ENCODE results near the gene SH2B3. TPM values are rescaled to one million over a fixed set of nuclear protein-coding genes. Genes with fewer than 3 reads are reported as not detected.

SH2B3 gene
- total and polyA plus RNA-seq, 2 donors (not counting 3 experiments of a cell fraction or from before 2014, with no cell fraction given), result 63.1 to 97.9 TPM

- no peak overlapping the region for H3K4me2 ChIP-seq (ENCODE audit: insufficient read depth, low read length)
- no peak overlapping the region for H3K27ac ChIP-seq (ENCODE audit: insufficient read depth, low read depth, low read length)
- H2AFZ ChIP-seq (ENCODE audit: low read depth, low read length), result no peak overlapping the region
- TF ChIP-seq POLR2AphosphoS5 (IDR thresholded peaks at IDR 0.05; ENCODE audit: insufficient read depth, low read depth, low read length) (no peak), GATA2 (IDR thresholded peaks at IDR 0.05; ENCODE audit: insufficient read depth, insufficient read length, low read depth, low read length) (no peak), FOS (IDR thresholded peaks at IDR 0.05; ENCODE audit: borderline replicate concordance, insufficient read depth, low read length) (no peak), POLR2A (IDR thresholded peaks at IDR 0.05; ENCODE audit: low read depth, low read length) (peak; percentile 32), MYC (IDR thresholded peaks at IDR 0.05; ENCODE audit: low read depth, low read length) (no peak)
- TF ChIP-seq, protein P1, sequence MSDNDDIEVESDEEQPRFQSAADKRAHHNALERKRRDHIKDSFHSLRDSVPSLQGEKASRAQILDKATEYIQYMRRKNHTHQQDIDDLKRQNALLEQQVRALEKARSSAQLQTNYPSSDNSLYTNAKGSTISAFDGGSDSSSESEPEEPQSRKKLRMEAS (IDR thresholded peaks at IDR 0.05; ENCODE audit: insufficient read depth, insufficient read length), result no peak
- TF ChIP-seq, protein P2, sequence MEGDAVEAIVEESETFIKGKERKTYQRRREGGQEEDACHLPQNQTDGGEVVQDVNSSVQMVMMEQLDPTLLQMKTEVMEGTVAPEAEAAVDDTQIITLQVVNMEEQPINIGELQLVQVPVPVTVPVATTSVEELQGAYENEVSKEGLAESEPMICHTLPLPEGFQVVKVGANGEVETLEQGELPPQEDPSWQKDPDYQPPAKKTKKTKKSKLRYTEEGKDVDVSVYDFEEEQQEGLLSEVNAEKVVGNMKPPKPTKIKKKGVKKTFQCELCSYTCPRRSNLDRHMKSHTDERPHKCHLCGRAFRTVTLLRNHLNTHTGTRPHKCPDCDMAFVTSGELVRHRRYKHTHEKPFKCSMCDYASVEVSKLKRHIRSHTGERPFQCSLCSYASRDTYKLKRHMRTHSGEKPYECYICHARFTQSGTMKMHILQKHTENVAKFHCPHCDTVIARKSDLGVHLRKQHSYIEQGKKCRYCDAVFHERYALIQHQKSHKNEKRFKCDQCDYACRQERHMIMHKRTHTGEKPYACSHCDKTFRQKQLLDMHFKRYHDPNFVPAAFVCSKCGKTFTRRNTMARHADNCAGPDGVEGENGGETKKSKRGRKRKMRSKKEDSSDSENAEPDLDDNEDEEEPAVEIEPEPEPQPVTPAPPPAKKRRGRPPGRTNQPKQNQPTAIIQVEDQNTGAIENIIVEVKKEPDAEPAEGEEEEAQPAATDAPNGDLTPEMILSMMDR (IDR thresholded peaks at IDR 0.05; ENCODE audit: extremely low read depth in 1 of 2, insufficient read depth in 1 of 2, low read depth in 1 of 2, low read length in 2 of 2), result no peak
- no peak overlapping the region for H3K9ac ChIP-seq (replicated peaks; ENCODE audit: extremely low read depth, insufficient read depth, low read length)
- no peak for DNase-seq (ENCODE audit: low read depth, low spot score)
- H4K20me1 ChIP-seq (replicated peaks; ENCODE audit: control insufficient read depth, extremely low read depth, insufficient read depth, low read length), result no peaks in the 10 kb centered on the region
- peaks cover 0 to 13% of the 10 kb centered on the region in 2 experiments for H3K36me3 ChIP-seq (ENCODE audit: control insufficient read depth in 2 of 2, extremely low read depth in 1 of 2, insufficient read depth in 2 of 2, low read length in 2 of 2)
- no peak overlapping the region for H3K4me3 ChIP-seq (replicated peaks in 1 of 3; ENCODE audit: insufficient read depth in 1 of 3, low read depth in 1 of 3, low read length in 3 of 3)
- no peaks in the 10 kb centered on the region for H3K9me1 ChIP-seq (replicated peaks; ENCODE audit: control insufficient read depth, extremely low read depth, insufficient read depth, low read length)
- H3K79me2 ChIP-seq (ENCODE audit: control insufficient read depth, insufficient read depth, low read length), result peaks cover 92% of the 10 kb centered on the region
- no peaks in the 10 kb centered on the region for H3K9me3 ChIP-seq (replicated peaks; ENCODE audit: control insufficient read depth, insufficient read depth, low read length)
- intact Hi-C loops (cut with micrococcal nuclease), result no loop called here
- ChIA-PET POLR2A (no interaction called here), CTCF (interaction anchor here (0.9 to 16.4 kb wide), 3 partner anchors 10 to 42 kb away, joined by 3 to 464 read pairs (median 6); no protein-coding TSS in a partner anchor)
- peaks cover 75% of the 10 kb centered on the region for H3K4me1 ChIP-seq (ENCODE audit: control insufficient read depth, extremely low read depth, insufficient read depth, low read length)
- BruUV-seq (replicated peaks), result no TSS peak
- no peak for FAIRE-seq
- dilution Hi-C loops (cut with MboI; ENCODE audit: extremely low pct_ligation_motif_present, low sequenced_read_pairs), result no loop called here
- H3K27me3 ChIP-seq (ENCODE audit: control insufficient read depth in 2 of 2, insufficient read depth in 2 of 2, low read length in 2 of 2), result no peaks in the 10 kb centered on the region
These were observed 34.4 kb downstream of the SH2B3 start for GRCh38 chr12:111440152-111440551.

All from endothelial cell of umbilical vein (primary cell).